Left cardiac atrium (tissue), 4 donors: ENCODE measurements around the gene ZNF333. TPM values are rescaled to one million over a fixed set of nuclear protein-coding genes. Genes with fewer than 3 reads are reported as not detected.
"Not testable (repeated sequence)": the region's sequence is repeated elsewhere in the genome, so short reads cannot be mapped to it uniquely, and the experiment has no call there.

Source experiments
- ATAC-seq, 2 donors: fragments of 200-7000 bp; cut with Tn5 transposase; one replicate each; pipeline ENCODE4 v1.9.1; 2020; ENCODE audit warnings: mild to moderate bottlenecking in 2 of 2, moderate library complexity in 2 of 2
- DNase-seq: peaks from one replicate; pipeline ENCODE4 v3.0.0-alpha.2; 2020
- intact Hi-C, 2 donors: fragments of 100-400 bp; cut with DNase I; formaldehyde crosslinking; loops; one replicate each; pipeline versions ENCODE4 v1.14.1 to v1.15.1; 2022 to 2023
- total RNA-seq, 2 donors: library from RNA; stranded (reverse); fragmentation: NEBNext Ultra II Directional; extraction: Animal tissue kit (Norgen Biotek cat#: 25700); gene quantifications; one replicate each; pipeline ENCODE4 v1.2.1, GENCODE V29; 2021
- donor health status: DM: no; HTN: yes; CAD: no.
- donor health status: DM: no; HTN: yes; CAD: no; lungs with severe emphysema.
- donor health status: DM: yes; HTN: yes; CAD: no.
- donor health status: Dilated cardiomyopathy.

ZNF333 gene
- total RNA-seq, 2 donors from 2014 or later = 7.2 to 9.4 TPM

- DNase-seq = no peak
- intact Hi-C loops = no loop called here
- no peak for ATAC-seq
Measured at GRCh38 chr19:14764401-14764800, 74.6 kb downstream of the ZNF333 start.

DNA sequence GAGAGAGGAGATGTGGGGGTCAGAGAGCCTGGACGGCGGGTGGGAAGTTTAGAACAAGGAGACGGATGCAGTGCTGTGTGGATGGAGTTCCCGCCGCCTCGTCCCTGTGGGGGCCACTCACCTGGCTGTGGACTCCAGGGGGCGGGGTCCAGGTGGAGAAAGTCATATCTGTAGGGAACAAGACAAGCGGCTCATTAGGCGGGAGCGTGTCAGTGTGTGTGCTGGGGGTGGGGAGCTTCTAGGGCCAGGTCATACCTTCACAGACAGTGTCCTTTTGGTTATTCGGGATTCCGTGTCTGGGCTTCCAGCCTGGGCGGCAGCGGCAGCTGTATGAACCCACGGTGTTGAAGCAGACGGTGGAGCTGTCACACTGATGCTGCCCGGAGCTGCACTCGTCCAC is 75.6 kb downstream of the ZNF333 start:
- DNase-seq, intact Hi-C loops, ATAC-seq: not testable (repeated sequence)

- intact Hi-C loops = not testable (repeated sequence)
Measured at GRCh38 chr19:14765841-14766240, 76.0 kb downstream of the ZNF333 start.

GRCh38 chr19:14767466-14767971 is 77.7 kb downstream of the ZNF333 start:
- no peak for DNase-seq
- ATAC-seq = no peak
- intact Hi-C loops = no loop called here

More at GRCh38 chr19:14765841-14766240, 76.0 kb downstream of the ZNF333 start:
- not testable (repeated sequence) for DNase-seq, ATAC-seq

DNA sequence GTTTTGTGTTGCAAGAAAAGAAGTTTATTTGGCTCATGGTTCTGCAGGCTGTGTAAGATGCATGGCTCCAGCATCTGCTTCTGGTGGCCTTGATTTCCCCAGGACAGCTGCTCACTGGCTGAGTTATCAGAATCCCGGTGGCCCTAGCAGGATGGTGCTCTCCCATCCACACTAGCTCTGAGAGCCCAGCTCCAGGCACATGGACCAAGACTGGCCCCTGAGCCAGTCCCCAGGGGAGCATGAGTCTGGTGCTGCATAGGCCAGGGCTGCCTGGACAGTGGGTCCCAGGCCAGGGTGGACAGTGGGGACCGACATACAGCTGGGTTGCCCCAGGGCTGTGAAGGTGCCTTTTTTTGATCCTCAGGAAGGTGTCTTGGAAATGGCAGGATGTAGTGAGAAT is 78.2 kb downstream of the ZNF333 start:
- intact Hi-C loops = no loop called here
- no peak for ATAC-seq
- no peak for DNase-seq

DNA sequence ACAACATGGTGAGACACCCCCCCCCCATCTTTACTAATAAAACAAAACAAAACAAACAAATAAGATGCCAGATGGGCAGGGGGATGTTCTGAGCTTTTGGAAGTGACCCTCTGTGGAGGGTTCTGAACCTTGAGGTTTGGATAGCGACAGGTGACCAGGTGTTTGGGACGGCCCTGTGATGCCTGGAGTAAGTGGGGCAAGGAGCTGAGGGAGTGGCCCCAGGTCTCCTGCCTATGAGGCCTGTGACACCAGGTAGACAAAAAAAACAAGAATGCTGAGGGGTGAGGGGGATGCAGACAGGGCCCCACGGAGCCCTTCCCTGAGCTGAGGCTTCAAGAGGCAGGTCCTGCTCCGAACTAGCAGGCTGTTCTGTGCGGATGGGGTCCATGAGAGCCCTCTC is 79.4 kb downstream of the ZNF333 start:
- DNase-seq (no peak), ATAC-seq (no peak)
- intact Hi-C loops = no loop called here

GRCh38 chr19:14770136-14770535 is 80.3 kb downstream of the ZNF333 start:
- no peak for ATAC-seq
- intact Hi-C loops = no loop called here
- DNase-seq = no peak

DNA sequence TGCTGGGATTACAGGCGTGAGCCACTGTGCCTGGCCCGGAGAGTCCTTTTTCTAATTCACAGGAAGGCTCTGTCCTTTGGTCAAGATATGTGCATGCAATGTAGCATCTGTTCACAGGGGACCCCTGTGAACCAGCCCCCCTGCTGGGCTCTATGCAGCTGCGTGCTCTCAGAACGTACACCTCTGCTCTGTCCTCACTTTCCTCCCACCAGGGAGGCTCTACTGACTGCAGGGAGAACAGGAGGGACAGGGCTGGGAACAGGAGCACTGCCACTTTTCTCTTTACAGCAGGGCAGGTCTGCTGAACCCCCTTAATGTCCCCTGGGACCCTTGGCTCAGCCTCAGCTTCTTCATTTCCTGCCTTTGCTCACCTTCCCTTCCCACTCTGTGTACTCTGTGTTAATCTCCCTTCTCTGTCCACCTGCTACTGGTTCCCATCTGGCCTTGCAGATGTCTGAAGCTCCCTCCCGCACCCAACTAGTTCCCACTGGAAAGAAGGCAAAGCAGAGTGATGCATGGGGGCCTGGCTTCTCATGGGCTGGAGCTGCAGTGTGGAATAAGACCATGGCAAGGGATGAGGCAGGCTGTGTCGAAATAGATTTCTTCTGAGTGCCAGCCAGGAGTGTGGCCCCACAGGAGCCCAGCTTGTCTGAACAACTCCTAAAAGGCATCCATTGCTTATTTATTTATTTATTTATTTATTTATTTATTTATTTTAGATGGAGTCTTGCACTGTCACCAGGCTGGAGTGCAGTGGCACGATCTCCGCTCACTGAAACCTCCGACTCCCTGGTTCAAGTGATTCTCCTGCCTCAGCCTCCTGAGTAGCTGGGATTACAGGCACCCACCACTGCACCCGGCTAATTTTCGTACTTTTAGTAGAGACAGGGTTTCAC is 81.3 kb downstream of the ZNF333 start:
- no peak for ATAC-seq
- intact Hi-C loops = no loop called here
- no peak for DNase-seq

DNA sequence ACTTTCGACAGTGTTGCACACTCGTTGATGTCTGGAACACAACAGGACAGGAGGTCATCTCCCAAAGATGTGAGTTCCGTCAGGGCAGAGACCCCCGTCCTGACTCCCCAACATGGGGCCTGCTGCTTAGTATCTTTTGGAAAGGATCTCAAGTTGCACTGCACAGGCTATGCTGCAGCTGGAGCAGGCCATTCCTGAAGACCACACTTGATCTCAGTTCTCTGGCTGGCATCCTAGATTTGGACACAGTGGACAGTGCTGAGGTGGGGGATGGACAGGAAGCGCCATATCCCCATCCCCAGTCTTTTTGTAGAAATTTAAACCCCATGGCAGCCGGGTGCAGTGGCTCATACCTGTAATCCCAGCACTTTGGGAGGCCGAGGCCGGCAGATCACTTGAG is 82.6 kb downstream of the ZNF333 start:
- ATAC-seq (no peak), DNase-seq (no peak)
- intact Hi-C loops = no loop called here

GRCh38 chr19:14772995-14773394 is 83.1 kb downstream of the ZNF333 start:
- no peak for DNase-seq
- intact Hi-C loops = no loop called here
- no peak for ATAC-seq

GRCh38 chr19:14773722-14774121 is 83.9 kb downstream of the ZNF333 start:
- intact Hi-C loops, DNase-seq, ATAC-seq: not testable (repeated sequence)

DNA sequence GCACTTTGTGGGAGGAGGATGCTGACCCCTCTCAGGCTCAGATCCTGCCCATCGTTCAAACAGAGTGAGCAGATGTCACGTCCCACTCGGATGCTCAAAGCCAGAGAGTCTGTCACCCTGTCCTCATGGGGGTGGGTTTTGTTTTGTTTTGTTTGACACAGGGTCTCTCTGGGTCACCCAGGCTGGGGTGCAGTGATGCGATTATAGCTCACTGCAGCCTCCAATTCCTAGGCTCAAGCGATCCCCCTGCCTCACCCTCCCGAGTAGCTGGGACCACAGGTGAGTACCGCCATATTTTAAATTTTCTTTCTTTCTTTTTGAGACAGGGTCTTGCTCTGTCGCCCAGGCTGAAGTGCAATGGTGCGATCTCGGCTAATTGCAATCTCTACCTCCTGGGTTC is 84.5 kb downstream of the ZNF333 start:
- intact Hi-C loops = no loop called here
- no peak for ATAC-seq
- DNase-seq = no peak

GRCh38 chr19:14775326-14775725 is 85.5 kb downstream of the ZNF333 start:
- intact Hi-C loops, DNase-seq: not testable (repeated sequence)

GRCh38 chr19:14775869-14776586 is 86.2 kb downstream of the ZNF333 start:
- intact Hi-C loops = no loop called here
- ATAC-seq = no peak
- DNase-seq = no peak

More at GRCh38 chr19:14775326-14775725, 85.5 kb downstream of the ZNF333 start:
- ATAC-seq = not testable (repeated sequence)

GRCh38 chr19:14777645-14778044 is 87.8 kb downstream of the ZNF333 start:
- DNase-seq, intact Hi-C loops, ATAC-seq: not testable (repeated sequence)

DNA sequence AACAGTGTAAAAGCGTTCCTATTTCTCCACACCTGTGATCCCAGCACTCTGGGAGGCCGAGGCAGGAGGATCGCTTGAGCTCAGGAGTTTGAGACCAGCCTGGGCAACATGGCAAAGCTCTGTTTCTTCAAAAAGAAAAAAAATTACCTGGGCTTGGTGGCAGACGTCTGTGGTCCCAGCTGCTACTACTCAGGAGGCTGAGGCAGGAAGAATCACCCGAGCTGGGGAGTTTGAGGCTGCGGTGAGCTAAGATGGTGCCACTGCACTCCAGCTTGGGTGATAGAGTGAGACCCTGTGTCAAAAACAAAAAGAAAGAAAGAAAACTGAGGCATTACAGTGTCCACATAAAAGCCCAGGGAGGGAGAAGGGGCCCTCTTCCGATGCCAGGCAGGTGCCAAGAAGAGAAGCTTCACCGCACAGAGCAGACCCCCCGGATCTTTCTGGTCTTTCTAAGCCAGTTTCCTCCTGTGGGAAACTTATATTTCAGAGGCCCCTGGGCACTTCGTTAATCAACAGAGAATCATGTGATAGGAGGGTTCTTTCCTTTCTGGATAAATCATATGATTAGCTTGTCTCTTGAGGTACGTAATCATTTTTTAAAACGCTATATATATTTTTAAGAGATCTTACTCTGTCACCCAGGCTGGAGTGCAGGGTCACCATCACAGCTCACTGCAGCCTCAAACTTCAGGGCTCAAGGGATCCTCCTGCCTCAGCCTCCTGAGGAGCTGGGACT is 88.4 kb downstream of the ZNF333 start, which contains the start of gene ADGRE2:
Gene ADGRE2 (minus strand): TSS at position 451 of the 736 bp plus-strand sequence. CDS start 1,804 bp downstream, outside the sequence.
- DNase-seq, ATAC-seq: not testable (repeated sequence)

DNA sequence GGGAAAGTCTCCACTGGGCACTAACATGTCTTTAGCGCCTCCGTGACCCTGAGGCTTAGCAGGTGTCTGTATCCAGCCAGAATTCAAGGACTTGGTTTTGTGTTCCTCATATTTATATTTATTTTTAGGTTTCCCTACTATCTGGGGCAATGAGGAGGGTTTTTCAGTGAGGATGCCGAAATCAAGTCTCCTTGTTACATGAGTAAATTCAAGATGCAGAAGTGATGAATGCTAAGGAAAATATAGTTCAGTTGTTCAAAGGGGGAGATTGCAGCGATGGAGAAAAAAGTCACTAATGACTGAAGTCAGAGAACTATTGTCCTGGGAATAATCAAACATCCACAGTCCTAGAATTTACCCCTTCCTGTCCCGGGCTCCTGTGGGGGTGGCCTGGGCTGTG is 89.3 kb downstream of the ZNF333 start:
- ATAC-seq (no peak), DNase-seq (no peak)
- intact Hi-C loops = no loop called here

More for the DNA sequence above, 88.4 kb downstream of the ZNF333 start, which contains the start of gene ADGRE2:
- intact Hi-C loops = not testable (repeated sequence)

DNA sequence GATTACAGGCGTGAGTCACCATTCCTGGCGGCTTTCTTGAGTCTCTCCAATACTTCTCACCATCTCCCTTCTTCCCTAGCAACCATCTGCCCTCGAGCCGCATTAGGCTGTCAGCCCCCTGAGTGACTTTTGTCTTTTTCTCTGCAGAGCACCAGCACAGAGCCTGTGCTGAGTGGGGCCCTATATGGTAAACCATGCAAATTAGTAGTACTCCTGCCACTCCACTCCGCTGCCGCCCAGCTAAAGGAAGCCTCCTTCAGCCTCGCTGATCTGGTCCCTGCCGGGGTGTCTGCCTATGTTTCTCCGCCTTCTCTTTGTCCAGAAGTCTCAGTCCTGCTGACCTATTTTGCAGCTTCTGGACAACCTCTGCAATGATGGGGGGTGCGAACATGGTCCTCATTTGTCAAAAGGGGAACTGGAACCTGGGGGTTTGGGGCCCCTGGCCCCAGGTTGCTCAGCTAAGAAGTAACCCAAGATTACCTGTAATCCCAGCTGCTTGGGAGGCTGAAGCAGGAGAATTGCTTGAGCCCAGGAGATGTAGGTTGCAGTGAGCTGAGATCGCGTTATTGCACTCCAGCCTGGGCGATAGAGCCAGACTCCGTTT is 90.9 kb downstream of the ZNF333 start:
- ATAC-seq, DNase-seq, intact Hi-C loops: not testable (repeated sequence)
